Measurements from ENCODE around the gene PASK.

- TF ChIP-seq, protein P1, sequence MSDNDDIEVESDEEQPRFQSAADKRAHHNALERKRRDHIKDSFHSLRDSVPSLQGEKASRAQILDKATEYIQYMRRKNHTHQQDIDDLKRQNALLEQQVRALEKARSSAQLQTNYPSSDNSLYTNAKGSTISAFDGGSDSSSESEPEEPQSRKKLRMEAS (IDR thresholded peaks at IDR 0.05), result no peak
- TF ChIP-seq YY1 (IDR thresholded peaks at IDR 0.05; ENCODE audit: low read depth) (no peak), EP300 (IDR thresholded peaks at IDR 0.05; ENCODE audit: borderline replicate concordance) (no peak), TEAD4 (IDR thresholded peaks at IDR 0.05) (no peak), CEBPB (IDR thresholded peaks at IDR 0.05) (no peak), NFIC (IDR thresholded peaks at IDR 0.05) (no peak), TAF1 (IDR thresholded peaks at IDR 0.05; ENCODE audit: low read depth) (no peak), TCF12 (IDR thresholded peaks at IDR 0.05; ENCODE audit: low read depth) (no peak), RAD21 (IDR thresholded peaks at IDR 0.05; ENCODE audit: low read depth) (no peak), CREB1 (IDR thresholded peaks at IDR 0.05; ENCODE audit: low read depth) (no peak), FOXM1 (IDR thresholded peaks at IDR 0.05; ENCODE audit: borderline replicate concordance, low read depth) (no peak), ZBTB7A (IDR thresholded peaks at IDR 0.05; ENCODE audit: low read depth) (no peak), EGR1 (IDR thresholded peaks at IDR 0.05) (no peak)
- TF ChIP-seq, protein P2, sequence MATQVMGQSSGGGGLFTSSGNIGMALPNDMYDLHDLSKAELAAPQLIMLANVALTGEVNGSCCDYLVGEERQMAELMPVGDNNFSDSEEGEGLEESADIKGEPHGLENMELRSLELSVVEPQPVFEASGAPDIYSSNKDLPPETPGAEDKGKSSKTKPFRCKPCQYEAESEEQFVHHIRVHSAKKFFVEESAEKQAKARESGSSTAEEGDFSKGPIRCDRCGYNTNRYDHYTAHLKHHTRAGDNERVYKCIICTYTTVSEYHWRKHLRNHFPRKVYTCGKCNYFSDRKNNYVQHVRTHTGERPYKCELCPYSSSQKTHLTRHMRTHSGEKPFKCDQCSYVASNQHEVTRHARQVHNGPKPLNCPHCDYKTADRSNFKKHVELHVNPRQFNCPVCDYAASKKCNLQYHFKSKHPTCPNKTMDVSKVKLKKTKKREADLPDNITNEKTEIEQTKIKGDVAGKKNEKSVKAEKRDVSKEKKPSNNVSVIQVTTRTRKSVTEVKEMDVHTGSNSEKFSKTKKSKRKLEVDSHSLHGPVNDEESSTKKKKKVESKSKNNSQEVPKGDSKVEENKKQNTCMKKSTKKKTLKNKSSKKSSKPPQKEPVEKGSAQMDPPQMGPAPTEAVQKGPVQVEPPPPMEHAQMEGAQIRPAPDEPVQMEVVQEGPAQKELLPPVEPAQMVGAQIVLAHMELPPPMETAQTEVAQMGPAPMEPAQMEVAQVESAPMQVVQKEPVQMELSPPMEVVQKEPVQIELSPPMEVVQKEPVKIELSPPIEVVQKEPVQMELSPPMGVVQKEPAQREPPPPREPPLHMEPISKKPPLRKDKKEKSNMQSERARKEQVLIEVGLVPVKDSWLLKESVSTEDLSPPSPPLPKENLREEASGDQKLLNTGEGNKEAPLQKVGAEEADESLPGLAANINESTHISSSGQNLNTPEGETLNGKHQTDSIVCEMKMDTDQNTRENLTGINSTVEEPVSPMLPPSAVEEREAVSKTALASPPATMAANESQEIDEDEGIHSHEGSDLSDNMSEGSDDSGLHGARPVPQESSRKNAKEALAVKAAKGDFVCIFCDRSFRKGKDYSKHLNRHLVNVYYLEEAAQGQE (IDR thresholded peaks at IDR 0.05; ENCODE audit: low read depth), result no peak
Measured at GRCh38 chr2:241158546-241158900, 9.3 kb upstream of the PASK start.
